Measurements from ENCODE around the gene MRPL2.

DNA sequence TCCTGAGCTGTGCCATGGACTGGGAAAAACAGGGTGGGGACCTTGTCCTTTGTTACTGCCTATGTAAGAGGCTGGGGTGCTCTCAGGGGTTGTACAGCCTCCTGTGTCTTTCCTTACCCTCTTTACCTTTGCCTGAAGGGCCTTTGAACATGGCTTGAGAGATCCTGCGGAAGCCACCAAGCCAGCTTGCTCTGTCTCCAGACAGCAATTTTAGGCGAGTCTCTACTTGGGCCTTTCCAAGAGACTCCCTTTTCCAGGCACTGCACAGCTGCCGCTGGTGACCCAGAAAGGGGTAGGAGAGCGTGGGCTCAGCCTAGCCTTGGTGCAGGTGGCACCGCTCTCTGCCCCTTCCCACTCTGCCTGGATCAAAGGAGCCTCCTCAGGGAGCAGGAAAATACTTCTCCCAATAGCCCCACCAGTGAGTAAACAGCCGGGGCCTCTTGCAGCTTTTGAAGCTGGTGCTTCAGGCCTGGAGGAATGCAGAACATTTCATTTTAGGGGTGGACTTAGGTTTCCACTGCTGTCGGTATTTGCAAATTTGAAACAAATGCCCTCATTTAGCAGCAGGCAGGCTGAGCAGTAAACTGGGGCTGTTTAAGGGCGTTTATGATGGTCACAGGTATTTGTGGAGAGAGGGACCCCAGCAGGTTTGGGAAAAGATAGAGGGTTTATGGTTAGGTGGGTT is 30.8 kb upstream of the MRPL2 start:
- TF ChIP-seq RAD21 (IDR thresholded peaks at IDR 0.05; ENCODE audit: low read depth) (no peak), CREB1 (IDR thresholded peaks at IDR 0.05; ENCODE audit: low read depth) (no peak), EP300 (IDR thresholded peaks at IDR 0.05; ENCODE audit: borderline replicate concordance) (no peak), CEBPB (IDR thresholded peaks at IDR 0.05) (no peak), EGR1 (IDR thresholded peaks at IDR 0.05) (no peak)
